ENCODE measurements around the gene IL22.

GRCh38 chr12:68269779-68270178 is 16.4 kb upstream of the IL22 start:
- TF ChIP-seq POLR2AphosphoS5 (IDR thresholded peaks at IDR 0.05; ENCODE audit: insufficient read depth in 1 of 2, low read depth in 1 of 2): no peak
- no peak for TF ChIP-seq POLR2A (IDR thresholded peaks at IDR 0.05)
- no peak for TF ChIP-seq CTCF (IDR thresholded peaks at IDR 0.05)

Data from vagina (tissue), 2 donors.